DOHH2 (cell line): Measurements from ENCODE around the gene PLIN5.

Experiments used
- H3F3A ChIP-seq: fragments of 200-600 bp; sonication (generic), shearing (Covaris generic); 2 replicates; pipeline ENCODE4 v1.6.0; 2016; ENCODE audit warnings: antibody characterized with exemption, mild to moderate bottlenecking; ENCODE audit not compliant: control insufficient read depth, insufficient read depth
- H3K27ac ChIP-seq: fragments of 200-600 bp; sonication (generic); 2 replicates; pipeline ENCODE4 v1.5.1; 2014; ENCODE audit warnings: low read depth, mild to moderate bottlenecking, low read length, moderate library complexity
- H3K27me3 ChIP-seq: fragments of 200-600 bp; sonication (generic); 2 replicates; pipeline ENCODE4 v1.6.1; 2014; ENCODE audit warnings: mild to moderate bottlenecking, low read length, mixed read lengths; ENCODE audit not compliant: control insufficient read depth
- H3K36me3 ChIP-seq: fragments of 200-600 bp; sonication (generic); 2 replicates; pipeline ENCODE4 v1.6.1; 2014; ENCODE audit warnings: mild to moderate bottlenecking, low read length, moderate library complexity, mixed read lengths; ENCODE audit not compliant: control insufficient read depth
- H3K4me1 ChIP-seq: fragments of 200-600 bp; sonication (generic); 2 replicates; pipeline ENCODE4 v1.6.1; 2014; ENCODE audit warnings: mild to moderate bottlenecking, low read length, mixed read lengths; ENCODE audit not compliant: control insufficient read depth
- H3K4me2 ChIP-seq: fragments of 200-600 bp; sonication (generic); 2 replicates; pipeline ENCODE4 v1.6.0; 2014; ENCODE audit warnings: mild to moderate bottlenecking, low read length, moderate library complexity
- H3K4me3 ChIP-seq: fragments of 200-600 bp; sonication (generic); 2 replicates; pipeline ENCODE4 v1.5.1; 2014; ENCODE audit warnings: mild to moderate bottlenecking, low read length, mixed read lengths
- H3K79me2 ChIP-seq: fragments of 200-600 bp; sonication (generic); 2 replicates; pipeline ENCODE4 v1.6.1; 2014; ENCODE audit warnings: mild to moderate bottlenecking, low read length, mixed read lengths; ENCODE audit not compliant: control insufficient read depth
- H3K9me2 ChIP-seq: fragments of 200-600 bp; sonication (generic); replicated peaks from 2 replicates; pipeline ENCODE4 v1.6.1; 2014; ENCODE audit warnings: mild to moderate bottlenecking, low read length, mixed read lengths; ENCODE audit not compliant: control insufficient read depth
- H3K9me3 ChIP-seq: fragments of 200-600 bp; sonication (generic); 2 replicates; pipeline ENCODE4 v1.6.1; 2014; ENCODE audit warnings: antibody characterized with exemption, low read length, mixed read lengths; ENCODE audit not compliant: control insufficient read depth, insufficient read depth
- H4K20me1 ChIP-seq: fragments of 200-600 bp; sonication (generic); 2 replicates; pipeline ENCODE4 v1.6.0; 2014; ENCODE audit warnings: low read depth, mild to moderate bottlenecking, antibody characterized with exemption, low read length, moderate library complexity; ENCODE audit not compliant: control insufficient read depth, insufficient read depth
- CTCF ChIP-seq: fragments of 200-600 bp; sonication (generic); IDR thresholded peaks from one replicate; pipeline ENCODE4 v1.5.1; 2014; ENCODE audit warnings: antibody characterized with exemption, mild to moderate bottlenecking, low read depth, low read length; ENCODE audit not compliant: poor library complexity, severe bottlenecking
- EZH2phosphoT487 ChIP-seq: fragments of 200-600 bp; sonication (generic); IDR thresholded peaks from 2 replicates; pipeline ENCODE4 v1.6.1; 2017; ENCODE audit warnings: borderline replicate concordance, mild to moderate bottlenecking, antibody characterized with exemption, low read length, moderate library complexity, mixed read lengths

Gene PLIN5

GRCh38 chr19:4538601-4538954 is 3.6 kb upstream of the PLIN5 start:
- H3K4me1 ChIP-seq = peaks cover 23% of the 10 kb centered on the region
- no peaks in the 10 kb centered on the region for H3K79me2 ChIP-seq
- 0 out of 2 replicates have a peak, but pooled peaks cover 2% of the 10 kb centered on the region for H3K27me3 ChIP-seq
- TF ChIP-seq EZH2phosphoT487 (no peak), CTCF (no peak)
- H3K9me2 ChIP-seq = no peaks in the 10 kb centered on the region
- H3K9me3 ChIP-seq = peaks cover 4% of the 10 kb centered on the region; the same call in 1 of the 2 replicates
- H3K4me3 ChIP-seq = no peak overlapping the region
- H3F3A ChIP-seq = no peaks in the 10 kb centered on the region
- no peak overlapping the region for H3K4me2 ChIP-seq
- no peaks in the 10 kb centered on the region for H3K36me3 ChIP-seq
- H3K27ac ChIP-seq = no peak overlapping the region
- H4K20me1 ChIP-seq = no peaks in the 10 kb centered on the region

- Histone ChIP-seq H3K9me2 (no peaks in the 10 kb centered on the region), H3K4me3 (no peak overlapping the region), H3K4me1 (peaks cover 23% of the 10 kb centered on the region), H3K27ac (no peak overlapping the region), H3K4me2 (no peak overlapping the region), H3K9me3 (peaks cover 4% of the 10 kb centered on the region; the same call in 1 of the 2 replicates), H4K20me1 (no peaks in the 10 kb centered on the region), H3K79me2 (no peaks in the 10 kb centered on the region), H3K36me3 (no peaks in the 10 kb centered on the region), H3K27me3 (0 out of 2 replicates have a peak, but pooled peaks cover 2% of the 10 kb centered on the region), H3F3A (no peaks in the 10 kb centered on the region)
- TF ChIP-seq CTCF = no peak
- no peak for TF ChIP-seq EZH2phosphoT487
These were observed 3.1 kb upstream of the PLIN5 start for GRCh38 chr19:4537953-4538600.

GRCh38 chr19:4536798-4537197 is 1.8 kb upstream of the PLIN5 start:
- TF ChIP-seq CTCF (no peak), EZH2phosphoT487 (no peak)
- H3K4me3 ChIP-seq = no peak overlapping the region
- no peaks in the 10 kb centered on the region for H3K79me2 ChIP-seq
- H3K4me2 ChIP-seq = no peak overlapping the region
- no peaks in the 10 kb centered on the region for H3F3A ChIP-seq
- H3K27ac ChIP-seq = no peak overlapping the region
- no peaks in the 10 kb centered on the region for H3K36me3 ChIP-seq
- H3K27me3 ChIP-seq = 0 out of 2 replicates have a peak, but pooled peaks cover 2% of the 10 kb centered on the region
- H3K9me3 ChIP-seq = peaks cover 4% of the 10 kb centered on the region; the same call in 1 of the 2 replicates
- H3K9me2 ChIP-seq = no peaks in the 10 kb centered on the region
- no peaks in the 10 kb centered on the region for H4K20me1 ChIP-seq
- H3K4me1 ChIP-seq = peaks cover 23% of the 10 kb centered on the region
